Ammon's horn (tissue), 1 donor: Measurements from ENCODE around the gene RPRD1B.

Source experiments
- DNase-seq: peaks from one replicate; pipeline ENCODE4 v3.0.0-alpha.2; 2016; ENCODE audit warnings: low spot score

The RPRD1B gene

DNA sequence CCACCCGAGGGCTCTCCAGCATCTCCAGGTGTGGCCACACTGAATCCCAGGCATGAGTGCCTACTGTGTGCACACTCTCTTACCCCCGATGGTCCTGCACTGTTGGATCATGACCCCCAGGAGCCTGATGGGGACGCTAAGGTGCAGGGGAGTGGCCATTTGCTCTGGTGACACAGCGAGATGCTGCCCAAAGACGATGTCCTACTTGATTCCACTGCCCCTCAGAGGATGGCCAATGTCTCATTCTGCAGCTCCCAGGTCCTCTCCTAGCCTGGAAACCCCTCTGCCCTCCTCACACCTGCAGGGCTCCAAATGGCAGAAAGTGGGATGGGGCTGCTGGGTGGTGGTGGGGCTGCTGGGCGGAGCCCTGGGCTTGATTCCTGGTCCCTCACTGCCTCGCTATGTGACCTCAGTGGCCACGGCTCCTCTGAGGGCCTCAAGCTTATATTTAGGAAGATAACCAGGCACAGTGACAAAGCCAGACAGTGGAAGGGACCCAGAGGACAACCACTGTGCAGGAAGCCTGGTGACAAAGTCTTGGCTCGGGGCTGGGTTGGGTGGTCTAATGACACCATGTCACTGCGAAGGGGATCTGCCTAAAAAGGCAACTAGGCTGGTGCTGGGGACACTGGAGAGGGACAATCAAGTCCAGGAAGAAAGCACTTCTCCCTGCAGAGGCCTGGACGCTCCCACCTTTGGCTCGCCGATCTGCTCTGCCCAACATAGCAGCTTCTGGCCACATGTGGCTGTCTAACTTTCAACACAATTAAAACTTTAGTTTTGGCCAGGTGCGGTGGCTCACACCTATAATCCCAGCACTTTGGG is 103.1 kb downstream of the RPRD1B start:
- DNase-seq: no peak

DNA sequence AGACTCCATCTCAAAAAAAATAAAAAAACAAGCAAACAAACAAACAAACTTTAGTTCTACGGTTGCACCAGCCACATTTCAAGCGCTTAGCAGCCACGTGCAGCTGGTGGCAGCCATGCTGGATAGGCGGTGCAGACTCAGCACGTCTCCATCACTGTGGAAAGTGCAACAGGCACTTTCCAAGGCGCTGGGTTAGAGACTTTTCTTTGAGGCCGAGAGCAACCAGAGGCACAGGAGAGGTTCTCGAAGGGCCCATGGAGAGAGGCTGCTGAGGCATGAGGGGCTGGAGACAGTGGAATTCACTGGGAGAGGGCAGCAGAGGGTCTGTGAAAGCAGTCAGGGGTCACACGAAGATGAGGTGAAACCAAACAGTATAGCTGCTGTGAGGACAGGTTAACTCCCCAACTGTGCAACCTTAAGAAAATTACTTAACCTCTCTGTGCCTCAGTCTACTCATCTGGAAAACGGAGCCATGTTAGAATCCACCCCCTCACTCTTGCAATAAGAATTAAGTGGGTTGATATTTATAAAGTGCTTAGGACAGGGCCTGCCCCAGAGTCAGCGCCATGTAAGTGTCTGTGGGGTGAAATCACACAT is 104.0 kb downstream of the RPRD1B start:
- no peak for DNase-seq

DNA sequence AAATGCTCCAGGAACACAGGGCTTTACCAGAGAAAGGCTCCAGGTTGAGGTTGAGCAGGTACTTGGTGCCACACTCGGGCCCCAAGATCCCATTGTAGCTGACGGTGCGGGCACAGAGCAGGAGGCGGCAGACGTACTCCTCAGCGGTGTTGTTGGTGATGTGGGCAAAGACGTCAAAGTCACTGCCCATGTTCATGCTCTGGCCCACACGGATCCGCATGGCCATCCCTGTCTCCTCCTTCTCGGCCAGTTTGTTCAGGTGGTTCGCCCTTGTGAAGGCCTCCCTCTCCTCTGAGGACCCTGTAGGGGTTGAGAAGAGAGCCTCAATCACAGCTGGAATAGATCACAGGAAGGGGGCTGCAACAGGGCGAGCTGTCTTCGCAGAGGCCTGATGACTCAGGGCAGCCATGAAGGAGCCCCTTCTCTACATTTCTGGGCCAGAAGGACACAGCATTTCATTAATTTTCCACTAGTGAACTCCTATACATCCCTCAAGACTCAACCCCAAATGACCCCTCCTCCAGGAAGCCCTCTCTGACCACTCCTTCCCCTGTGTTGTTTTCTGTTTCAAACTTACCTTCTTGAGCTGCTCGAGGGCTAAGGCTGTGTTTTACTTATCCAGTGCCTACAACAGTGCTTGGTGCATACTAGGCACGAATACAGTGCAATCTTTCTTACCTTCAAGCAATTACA is 104.7 kb downstream of the RPRD1B start:
- no peak for DNase-seq

DNA sequence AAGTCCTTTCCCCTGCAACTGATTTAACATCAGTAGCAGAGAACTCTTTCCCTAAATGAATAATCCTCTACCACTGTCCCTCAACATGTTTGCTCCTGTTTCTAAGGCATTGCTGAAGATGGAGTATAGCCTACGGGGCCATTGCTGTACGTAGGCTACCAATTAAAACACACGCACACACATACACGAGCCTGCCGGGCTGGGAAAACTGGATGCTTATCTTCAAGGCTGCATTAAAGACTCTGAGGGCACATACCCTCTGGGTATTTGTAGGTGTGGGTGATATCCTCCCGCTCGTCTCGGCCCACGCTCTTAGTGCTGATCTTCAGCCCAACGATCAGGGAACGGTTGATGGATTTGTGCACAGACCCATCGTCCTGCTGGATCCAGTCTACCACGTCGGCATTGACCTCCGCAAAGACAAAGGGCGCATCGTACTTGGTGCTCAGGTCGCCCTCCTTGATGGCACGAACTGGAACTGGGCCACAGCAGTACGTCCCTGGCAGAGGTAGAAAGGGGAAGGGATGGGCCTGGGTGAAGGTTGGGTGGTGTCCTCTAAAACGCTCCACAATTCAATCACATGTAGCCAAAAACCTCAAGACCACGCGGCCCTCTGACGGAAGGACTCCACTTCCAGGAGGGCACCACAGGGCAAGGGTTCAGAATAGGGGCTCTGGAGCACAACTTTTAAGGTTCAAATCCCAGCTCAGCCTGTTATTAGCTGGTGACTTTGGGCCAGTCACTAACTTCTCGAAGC is 105.8 kb downstream of the RPRD1B start:
- DNase-seq: no peak

DNA sequence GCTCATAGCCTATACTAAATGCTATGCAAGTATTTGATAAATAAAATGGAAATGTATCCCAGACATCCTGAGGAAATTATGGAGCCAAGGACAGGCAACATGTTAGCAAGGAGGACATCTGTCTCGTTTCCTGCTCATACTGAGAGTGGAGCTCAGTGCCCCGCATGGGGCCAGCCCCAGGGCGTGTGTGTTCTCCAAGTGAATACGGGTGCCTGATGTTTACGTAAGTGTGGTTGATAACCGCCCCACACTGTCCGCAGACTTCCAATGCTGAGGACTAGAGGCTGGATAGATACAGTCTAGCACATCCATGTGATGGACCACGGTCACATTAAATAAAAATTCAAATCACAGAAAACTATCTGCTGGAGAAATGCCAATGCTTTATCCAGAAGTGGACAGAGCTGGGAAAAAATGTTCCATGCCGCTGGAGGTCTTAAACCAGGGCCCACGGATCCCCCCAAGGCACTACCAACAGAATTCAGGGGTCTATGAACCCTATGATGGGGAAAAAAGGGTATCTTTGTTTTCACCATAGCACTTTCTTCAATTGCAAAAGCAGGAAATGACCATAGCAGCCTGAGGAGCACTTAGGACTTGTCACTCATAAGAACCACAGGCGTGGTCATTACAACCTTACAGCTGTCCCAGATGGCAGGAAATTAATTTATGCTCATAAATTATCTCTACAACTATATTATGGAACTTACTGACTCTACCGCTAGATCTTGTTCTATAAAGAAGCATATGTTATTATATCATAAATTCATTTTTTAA is 106.6 kb downstream of the RPRD1B start:
- no peak for DNase-seq

DNA sequence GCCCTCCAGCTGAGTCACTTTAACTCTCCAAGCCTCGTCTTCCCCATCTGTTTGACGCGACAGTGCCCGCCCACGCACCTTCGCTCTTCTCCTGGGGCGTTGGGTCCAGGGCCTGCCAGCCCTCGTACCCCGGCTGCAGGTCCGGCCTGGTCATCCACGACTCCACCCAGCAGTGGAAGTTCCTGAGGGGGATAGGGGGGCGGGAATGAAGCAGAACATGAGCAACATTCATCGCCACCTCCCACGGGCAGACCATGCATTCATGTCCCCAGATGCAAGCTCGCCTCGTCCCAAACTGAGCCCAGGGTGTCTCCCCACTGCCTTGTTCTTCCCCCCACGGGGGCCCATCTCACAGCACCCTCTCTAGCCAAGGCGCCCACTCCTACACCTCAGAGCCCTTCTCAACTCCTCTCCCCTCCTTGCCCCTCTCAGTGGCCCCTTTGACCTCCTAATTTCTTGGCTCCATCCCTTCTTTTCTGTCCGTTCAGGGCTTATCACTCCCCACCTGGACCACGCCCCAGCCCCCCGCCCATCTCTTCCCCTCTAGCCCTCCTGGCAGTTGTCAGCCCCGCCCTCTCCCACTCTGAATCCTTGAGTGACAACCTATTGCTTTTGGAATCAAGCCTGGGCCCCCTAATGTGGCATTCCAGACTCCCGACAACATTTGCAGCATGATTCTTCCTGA is 107.8 kb downstream of the RPRD1B start:
- DNase-seq: no peak
